Activated naive CD8-positive, alpha-beta T cell treated with anti-CD3 and anti-CD28 coated beads, Interleukin-2, amount 50 U/mL, for 24 hours (primary cell): ENCODE data around the gene ASXL2.
"Not testable (repeated sequence)": the region's sequence is repeated elsewhere in the genome, so short reads cannot be mapped to it uniquely, and the experiment has no call there.

Experiments used
- ATAC-seq: fragments of 150-1000 bp; cut with Tn5 transposase; one replicate; pipeline ENCODE4 v1.10.0; 2021
- DNase-seq: peaks from one replicate; pipeline ENCODE4 v3.0.0; 2021
- H3K27ac Mint-ChIP-seq: one replicate; pipeline ENCODE4 v1.8.0; 2021; ENCODE audit warnings: mild to moderate bottlenecking, mixed read lengths
- H3K27me3 Mint-ChIP-seq: one replicate; pipeline ENCODE4 v1.8.0; 2021; ENCODE audit warnings: mixed read lengths
- H3K36me3 Mint-ChIP-seq: one replicate; pipeline ENCODE4 v1.8.0; 2021; ENCODE audit warnings: low read depth, mixed read lengths
- H3K4me1 Mint-ChIP-seq: one replicate; pipeline ENCODE4 v1.8.0; 2021; ENCODE audit warnings: mixed read lengths
- H3K4me3 Mint-ChIP-seq: one replicate; pipeline ENCODE4 v1.8.0; 2021; ENCODE audit warnings: mild to moderate bottlenecking, moderate library complexity, mixed read lengths
- H3K9me3 Mint-ChIP-seq: one replicate; pipeline ENCODE4 v1.8.0; 2021; ENCODE audit warnings: mixed read lengths

Gene ASXL2

GRCh38 chr2:25735835-25736234 lies 142.5 kb downstream of the ASXL2 start:
- H3K36me3 Mint-ChIP-seq = peaks cover 8% of the 10 kb centered on the region
- no peak overlapping the region for H3K27ac Mint-ChIP-seq
- H3K4me1 Mint-ChIP-seq = peaks cover 9% of the 10 kb centered on the region
- H3K27me3 Mint-ChIP-seq = no peaks in the 10 kb centered on the region
- H3K4me3 Mint-ChIP-seq = no peak overlapping the region
- no peak for DNase-seq
- no peak for ATAC-seq
- H3K9me3 Mint-ChIP-seq = no peaks in the 10 kb centered on the region

DNA sequence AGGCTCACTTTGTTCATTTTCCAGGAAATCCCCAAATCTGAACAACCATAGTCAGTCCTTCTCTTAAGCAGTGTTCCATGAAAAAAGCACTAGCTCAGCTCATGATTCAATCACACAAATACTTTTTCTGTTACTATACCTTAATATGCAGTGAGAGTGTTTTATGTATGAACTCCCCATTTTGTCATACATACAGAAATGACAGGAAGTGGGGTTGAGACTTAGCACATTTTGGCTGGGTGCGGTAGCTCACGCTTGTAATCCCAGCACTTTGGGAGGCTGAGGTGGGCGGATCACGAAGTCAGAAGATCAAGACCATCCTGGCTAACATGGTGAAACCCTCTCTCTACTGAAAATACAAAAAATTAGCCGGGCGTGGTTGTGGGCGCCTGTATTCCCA lies 149.7 kb downstream of the ASXL2 start:
- Mint-ChIP-seq H3K36me3 (no peaks in the 10 kb centered on the region), H3K4me1 (no peaks in the 10 kb centered on the region), H3K4me3 (no peak overlapping the region), H3K27me3 (peaks cover 8% of the 10 kb centered on the region), H3K9me3 (no peaks in the 10 kb centered on the region), H3K27ac (no peak overlapping the region)
- DNase-seq = no peak
- ATAC-seq = no peak

DNA sequence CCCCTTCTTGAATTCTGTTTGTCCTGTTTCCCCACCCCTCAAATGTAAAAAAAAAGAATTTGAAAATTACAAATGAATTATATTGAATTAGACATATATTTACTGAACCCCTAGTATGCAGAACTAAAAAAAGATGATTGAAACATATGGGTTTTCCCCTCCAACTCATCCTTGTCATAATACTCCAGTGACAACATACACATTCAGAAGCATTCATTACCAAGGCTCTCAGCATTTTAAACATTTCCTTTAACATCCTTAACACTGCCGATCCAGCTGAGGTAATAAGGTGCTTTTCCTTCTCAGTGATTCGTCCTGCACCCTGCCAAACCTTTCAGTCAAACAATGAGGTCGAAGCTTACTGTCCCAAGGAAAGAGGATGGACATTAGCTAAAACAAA lies 151.8 kb downstream of the ASXL2 start:
- Mint-ChIP-seq H3K9me3 (no peaks in the 10 kb centered on the region), H3K27me3 (peaks cover 8% of the 10 kb centered on the region), H3K4me3 (no peak overlapping the region), H3K4me1 (no peaks in the 10 kb centered on the region), H3K27ac (no peak overlapping the region), H3K36me3 (no peaks in the 10 kb centered on the region)
- ATAC-seq (no peak), DNase-seq (no peak)

GRCh38 chr2:25725877-25726276 lies 152.4 kb downstream of the ASXL2 start:
- Mint-ChIP-seq H3K27me3 (peaks cover 8% of the 10 kb centered on the region), H3K27ac (no peak overlapping the region), H3K9me3 (no peaks in the 10 kb centered on the region), H3K36me3 (no peaks in the 10 kb centered on the region), H3K4me1 (no peaks in the 10 kb centered on the region), H3K4me3 (no peak overlapping the region)
- no peak for DNase-seq
- ATAC-seq = no peak

- Mint-ChIP-seq H3K9me3 (no peaks in the 10 kb centered on the region), H3K27me3 (peaks cover 8% of the 10 kb centered on the region), H3K27ac (no peak overlapping the region), H3K4me3 (no peak overlapping the region), H3K4me1 (no peaks in the 10 kb centered on the region), H3K36me3 (no peaks in the 10 kb centered on the region)
- ATAC-seq = no peak
- no peak for DNase-seq
Measured at GRCh38 chr2:25724756-25725155, 153.5 kb downstream of the ASXL2 start.

GRCh38 chr2:25722224-25722623 lies 156.1 kb downstream of the ASXL2 start:
- H3K27me3 Mint-ChIP-seq = peaks cover 3% of the 10 kb centered on the region
- H3K36me3 Mint-ChIP-seq = no peaks in the 10 kb centered on the region
- H3K4me3 Mint-ChIP-seq = no peak overlapping the region
- H3K27ac Mint-ChIP-seq = no peak overlapping the region
- no peaks in the 10 kb centered on the region for H3K4me1 Mint-ChIP-seq
- ATAC-seq (no peak), DNase-seq (no peak)
- H3K9me3 Mint-ChIP-seq = no peaks in the 10 kb centered on the region

- no peak for ATAC-seq
- H3K27ac Mint-ChIP-seq = no peak overlapping the region
- no peaks in the 10 kb centered on the region for H3K9me3 Mint-ChIP-seq
- H3K27me3 Mint-ChIP-seq = no peaks in the 10 kb centered on the region
- no peaks in the 10 kb centered on the region for H3K36me3 Mint-ChIP-seq
- H3K4me1 Mint-ChIP-seq = no peaks in the 10 kb centered on the region
- H3K4me3 Mint-ChIP-seq = no peak overlapping the region
- no peak for DNase-seq
Measured at GRCh38 chr2:25720575-25720974, 157.7 kb downstream of the ASXL2 start.

- Mint-ChIP-seq H3K27me3 (peaks cover 10% of the 10 kb centered on the region), H3K27ac (no peak overlapping the region), H3K4me1 (peaks cover 10% of the 10 kb centered on the region), H3K4me3 (no peak overlapping the region), H3K36me3 (no peaks in the 10 kb centered on the region), H3K9me3 (no peaks in the 10 kb centered on the region)
- ATAC-seq (no peak), DNase-seq (no peak)
Measured at GRCh38 chr2:25714740-25715139, 163.5 kb downstream of the ASXL2 start.

DNA sequence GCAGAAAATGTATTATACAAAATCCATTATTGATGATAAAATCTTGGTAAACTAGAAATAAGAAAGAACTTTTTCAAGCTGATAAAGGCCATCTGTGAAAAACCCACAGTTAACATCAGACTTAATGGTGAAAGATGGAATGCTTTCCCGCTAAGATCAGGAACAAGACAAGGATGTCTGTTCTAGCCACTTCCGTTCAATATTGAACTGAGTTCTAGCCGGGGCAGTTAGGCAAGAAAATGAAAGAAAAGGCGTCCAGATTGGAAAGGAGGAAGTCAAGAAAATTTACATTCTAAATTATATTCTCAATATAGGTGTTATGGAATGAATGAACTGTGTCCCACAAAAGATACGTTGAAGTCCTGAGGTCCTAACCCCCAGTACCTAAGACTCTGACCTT lies 165.8 kb downstream of the ASXL2 start:
- no peaks in the 10 kb centered on the region for H3K9me3 Mint-ChIP-seq
- ATAC-seq = no peak
- peaks cover 12% of the 10 kb centered on the region for H3K4me1 Mint-ChIP-seq
- H3K4me3 Mint-ChIP-seq = no peak overlapping the region
- no peak for DNase-seq
- H3K27me3 Mint-ChIP-seq = peaks cover 15% of the 10 kb centered on the region
- H3K27ac Mint-ChIP-seq = no peak overlapping the region
- no peaks in the 10 kb centered on the region for H3K36me3 Mint-ChIP-seq

DNA sequence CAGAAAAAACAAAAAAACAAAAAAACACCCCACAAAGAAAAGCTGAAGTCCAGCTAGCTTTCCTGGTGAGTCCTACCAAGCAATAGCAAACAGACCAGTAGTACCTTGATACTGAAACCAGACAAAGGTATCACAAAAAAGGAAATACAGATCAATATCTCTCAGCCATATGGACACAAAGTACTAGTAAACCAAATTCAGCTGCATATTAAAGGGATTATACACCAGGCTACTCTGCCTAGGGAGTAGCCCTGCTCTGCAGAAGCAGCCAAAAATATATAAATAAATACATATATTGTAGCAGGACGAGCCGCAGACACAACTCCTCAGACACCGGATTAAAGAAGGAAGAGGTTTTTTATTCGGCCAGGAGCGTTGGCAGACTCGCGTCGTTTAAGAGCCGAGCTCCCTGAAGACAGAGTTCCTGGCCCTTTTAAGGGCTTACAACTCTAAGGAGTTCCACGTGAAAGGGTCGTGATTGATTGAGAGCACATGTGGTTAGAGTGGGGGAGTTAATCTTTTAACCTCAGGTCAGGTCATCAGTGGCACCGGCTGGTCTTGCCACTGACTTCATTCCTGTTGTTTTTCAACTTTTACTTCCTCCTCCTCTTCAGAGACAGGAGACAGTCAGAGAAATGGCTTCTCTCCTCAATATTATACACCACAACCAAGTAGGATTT lies 166.5 kb downstream of the ASXL2 start:
- Mint-ChIP-seq H3K9me3 (no peaks in the 10 kb centered on the region), H3K27me3 (peaks cover 15% of the 10 kb centered on the region), H3K4me3 (peak overlapping the region; percentile 25), H3K4me1 (peaks cover 12% of the 10 kb centered on the region), H3K36me3 (no peaks in the 10 kb centered on the region), H3K27ac (no peak overlapping the region)
- ATAC-seq (peak; percentile 33), DNase-seq (no peak)

DNA sequence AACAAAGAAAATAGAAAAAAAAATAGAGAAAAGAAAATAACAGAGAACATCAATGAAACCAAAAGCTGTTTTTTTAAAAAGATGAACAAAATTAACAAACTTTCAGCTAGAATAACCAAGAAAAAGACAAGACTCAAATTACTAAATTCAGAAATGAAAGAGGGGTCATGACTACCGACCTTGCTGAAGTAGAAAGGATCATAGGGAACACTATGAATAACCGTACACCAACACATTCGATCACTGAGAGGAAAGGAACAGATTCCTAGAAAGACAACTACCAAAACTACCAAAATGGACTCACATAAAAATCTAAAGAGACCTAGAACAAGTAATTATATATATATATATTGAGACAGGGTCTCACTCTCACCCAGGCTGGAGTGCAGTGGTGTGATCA lies 167.5 kb downstream of the ASXL2 start:
- Mint-ChIP-seq H3K9me3 (no peaks in the 10 kb centered on the region), H3K36me3 (no peaks in the 10 kb centered on the region), H3K4me1 (peaks cover 12% of the 10 kb centered on the region), H3K27me3 (peaks cover 15% of the 10 kb centered on the region), H3K27ac (no peak overlapping the region), H3K4me3 (no peak overlapping the region)
- DNase-seq (no peak), ATAC-seq (no peak)

DNA sequence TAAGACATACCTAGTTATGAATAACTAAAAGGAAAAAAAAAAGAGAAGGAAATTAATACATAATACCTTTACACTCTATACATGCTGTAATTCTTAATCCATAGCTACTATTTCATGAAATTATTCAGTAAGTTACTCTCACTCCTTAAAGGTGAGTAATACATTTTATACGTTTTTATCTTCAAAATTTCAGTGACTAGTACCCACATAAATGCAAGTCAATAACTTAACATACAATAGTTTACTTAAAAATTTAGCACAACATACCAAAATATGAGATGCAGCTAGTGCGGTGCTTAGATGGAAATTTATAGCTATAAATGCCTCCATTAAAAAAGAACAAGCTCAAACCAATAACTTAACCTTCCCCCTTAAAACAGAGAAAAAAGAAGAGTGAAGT lies 168.9 kb downstream of the ASXL2 start:
- DNase-seq = no peak
- Mint-ChIP-seq H3K36me3 (no peaks in the 10 kb centered on the region), H3K27ac (no peak overlapping the region), H3K27me3 (peaks cover 15% of the 10 kb centered on the region), H3K9me3 (no peaks in the 10 kb centered on the region), H3K4me1 (peaks cover 12% of the 10 kb centered on the region), H3K4me3 (no peak overlapping the region)
- ATAC-seq = no peak

DNA sequence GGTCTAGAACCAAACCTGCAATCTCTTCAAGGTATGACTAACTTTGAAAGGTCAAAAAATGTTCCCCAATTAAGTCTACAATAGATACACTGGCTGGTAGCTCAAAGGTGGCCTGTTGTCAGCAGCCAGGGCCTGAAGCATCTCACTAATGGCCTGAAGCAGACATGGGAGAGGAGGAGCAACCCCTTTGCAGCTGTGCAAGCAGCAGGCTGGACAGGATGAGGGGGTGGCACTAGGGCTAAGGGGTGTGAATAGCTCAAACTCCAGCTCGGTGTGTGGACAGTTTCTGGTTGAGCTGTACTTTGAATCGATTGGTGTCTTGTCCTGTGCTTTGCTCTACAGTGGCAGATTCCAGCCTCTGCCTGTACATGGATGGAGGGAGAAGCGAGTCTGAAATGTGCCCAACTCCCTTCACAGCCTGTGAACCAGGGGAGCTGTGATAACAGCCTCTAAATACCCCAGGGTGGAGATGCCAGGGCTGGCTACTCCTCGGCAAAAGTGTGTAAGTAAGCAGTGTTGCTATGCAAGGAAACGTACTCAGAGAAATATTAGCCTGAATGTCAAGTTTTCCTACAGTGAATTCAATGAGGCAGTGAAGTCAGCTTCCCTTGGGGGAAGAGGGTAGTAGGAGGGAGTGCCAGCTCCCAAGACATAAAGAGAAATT lies 170.2 kb downstream of the ASXL2 start:
- DNase-seq (no peak), ATAC-seq (peak; percentile 46)
- Mint-ChIP-seq H3K36me3 (no peaks in the 10 kb centered on the region), H3K9me3 (no peaks in the 10 kb centered on the region), H3K4me3 (no peak overlapping the region), H3K4me1 (peaks cover 12% of the 10 kb centered on the region), H3K27ac (no peak overlapping the region), H3K27me3 (peaks cover 14% of the 10 kb centered on the region)

DNA sequence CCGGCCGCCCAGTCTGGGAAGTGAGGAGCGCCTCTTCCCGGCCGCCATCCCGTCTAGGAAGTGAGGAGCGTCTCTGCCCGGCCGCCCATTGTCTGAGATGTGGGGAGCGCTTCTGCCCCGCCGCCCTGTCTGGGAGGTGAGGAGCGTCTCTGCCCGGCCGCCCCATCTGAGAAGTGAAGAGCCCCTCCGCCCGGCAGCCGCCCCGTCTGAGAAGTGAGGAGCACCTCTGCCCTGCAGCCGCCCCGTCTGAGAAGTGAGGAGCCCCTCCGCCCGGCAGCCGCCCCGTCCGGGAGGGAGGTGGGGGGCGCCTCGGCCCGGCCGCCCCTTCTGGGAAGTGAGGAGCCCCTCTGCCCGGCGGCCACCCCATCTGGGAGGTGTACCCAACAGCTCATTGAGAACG lies 172.7 kb downstream of the ASXL2 start:
- not testable (repeated sequence) for H3K4me1 Mint-ChIP-seq, H3K4me3 Mint-ChIP-seq, H3K27me3 Mint-ChIP-seq, H3K27ac Mint-ChIP-seq, DNase-seq, H3K36me3 Mint-ChIP-seq, H3K9me3 Mint-ChIP-seq, ATAC-seq

DNA sequence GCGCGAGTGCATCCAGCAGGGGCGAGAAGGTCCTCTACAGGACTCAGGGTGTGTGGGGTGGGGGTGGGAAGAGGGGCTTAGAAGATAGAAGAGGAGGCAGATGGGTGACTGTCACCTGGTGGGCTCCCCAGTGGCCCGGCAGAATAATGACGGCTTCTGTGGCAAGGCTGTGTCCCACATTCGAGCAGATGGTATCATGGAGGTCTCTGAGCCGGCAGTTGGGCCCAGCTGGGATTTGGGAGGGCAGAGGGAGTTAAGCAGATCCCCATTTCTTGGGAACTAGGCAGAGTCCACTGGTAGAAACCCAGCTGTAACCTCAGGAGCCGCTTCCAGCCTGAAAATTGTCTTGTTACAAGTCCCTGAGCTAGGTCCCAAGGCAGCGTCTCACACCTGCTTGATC lies 176.5 kb downstream of the ASXL2 start:
- H3K27me3 Mint-ChIP-seq = no peaks in the 10 kb centered on the region
- no peaks in the 10 kb centered on the region for H3K9me3 Mint-ChIP-seq
- no peaks in the 10 kb centered on the region for H3K4me1 Mint-ChIP-seq
- ATAC-seq (no peak), DNase-seq (no peak)
- H3K36me3 Mint-ChIP-seq = no peaks in the 10 kb centered on the region
- H3K27ac Mint-ChIP-seq = no peak overlapping the region
- H3K4me3 Mint-ChIP-seq = no peak overlapping the region
